Activated CD8-positive, alpha-beta memory T cell treated with anti-CD3 and anti-CD28 coated beads for 24 hours (primary cell): ENCODE measurements around the gene HOXC11.

Experiments
- DNase-seq: peaks from one replicate; pipeline ENCODE4 v3.0.0-alpha.2; 2020

HOXC11 gene

DNA sequence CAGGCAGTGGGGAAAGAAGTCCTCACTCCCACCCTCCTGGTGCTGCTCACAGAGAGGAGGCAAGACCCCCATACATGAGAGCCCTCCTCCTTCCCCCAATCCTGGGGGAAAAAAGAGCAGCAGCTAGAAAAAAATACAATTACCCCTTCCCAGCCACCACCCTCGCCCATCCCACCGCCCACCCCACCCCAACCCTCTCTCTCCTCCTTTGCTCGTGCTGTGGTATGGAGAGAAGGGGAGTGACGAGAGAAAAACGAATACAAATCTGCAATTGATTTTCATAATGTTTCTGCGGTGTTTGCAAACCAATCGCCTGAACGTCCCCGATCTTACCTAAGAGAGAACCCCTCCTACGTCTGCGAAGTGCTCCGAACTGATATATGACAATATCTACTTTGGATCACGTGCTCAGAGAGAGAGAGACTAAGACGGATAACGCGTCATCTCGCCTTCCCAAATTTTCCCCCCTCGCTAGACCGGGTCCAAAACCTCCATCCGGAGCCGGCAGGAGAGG, at the start of gene HOXC11:
Gene HOXC11, plus strand, starts transcription at position 405 of the 514 bp plus-strand sequence. CDS start 116 bp downstream, outside the sequence.
- no peak for DNase-seq

DNA sequence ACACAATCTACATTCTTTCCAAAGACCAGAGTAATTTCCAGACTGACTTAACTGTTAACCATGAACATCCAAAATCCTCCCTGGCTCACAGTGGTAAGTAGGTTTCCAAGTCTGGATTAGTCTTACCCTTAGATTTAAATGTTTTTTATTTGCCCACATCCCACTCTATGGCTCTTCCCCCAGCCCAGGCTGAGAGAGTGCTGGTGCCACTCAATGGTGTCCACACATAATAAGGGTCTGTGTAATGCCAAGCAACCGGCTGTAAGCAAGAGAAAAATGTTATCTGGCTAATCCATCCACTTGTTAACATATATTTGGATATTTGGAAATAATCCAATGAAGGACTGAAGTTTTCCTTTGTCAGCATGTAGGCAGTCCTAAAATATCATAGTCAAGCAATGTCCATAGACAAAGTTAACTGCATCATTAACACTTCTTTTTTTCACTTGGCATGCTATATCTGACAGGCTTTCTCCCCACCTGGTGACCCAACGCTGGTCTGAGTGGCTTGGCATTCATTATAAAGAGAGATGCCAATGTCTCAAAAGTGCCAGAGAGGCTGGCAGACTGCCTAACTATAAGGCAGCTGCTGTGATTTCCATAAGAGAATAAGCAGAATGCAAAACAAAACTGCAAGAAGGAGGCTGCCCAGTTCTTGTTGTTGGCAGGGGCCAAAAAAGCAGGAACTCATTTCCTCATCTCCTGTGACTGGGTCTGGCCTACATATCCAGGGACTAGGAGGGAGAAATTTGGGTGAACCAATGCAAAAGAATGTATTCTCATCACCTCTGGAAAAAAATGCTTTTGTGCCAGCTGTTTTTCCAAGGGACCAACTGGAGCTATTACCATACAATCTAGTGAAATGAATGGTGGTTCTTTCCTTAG, 48.2 kb upstream of the HOXC11 start:
- no peak for DNase-seq

DNA sequence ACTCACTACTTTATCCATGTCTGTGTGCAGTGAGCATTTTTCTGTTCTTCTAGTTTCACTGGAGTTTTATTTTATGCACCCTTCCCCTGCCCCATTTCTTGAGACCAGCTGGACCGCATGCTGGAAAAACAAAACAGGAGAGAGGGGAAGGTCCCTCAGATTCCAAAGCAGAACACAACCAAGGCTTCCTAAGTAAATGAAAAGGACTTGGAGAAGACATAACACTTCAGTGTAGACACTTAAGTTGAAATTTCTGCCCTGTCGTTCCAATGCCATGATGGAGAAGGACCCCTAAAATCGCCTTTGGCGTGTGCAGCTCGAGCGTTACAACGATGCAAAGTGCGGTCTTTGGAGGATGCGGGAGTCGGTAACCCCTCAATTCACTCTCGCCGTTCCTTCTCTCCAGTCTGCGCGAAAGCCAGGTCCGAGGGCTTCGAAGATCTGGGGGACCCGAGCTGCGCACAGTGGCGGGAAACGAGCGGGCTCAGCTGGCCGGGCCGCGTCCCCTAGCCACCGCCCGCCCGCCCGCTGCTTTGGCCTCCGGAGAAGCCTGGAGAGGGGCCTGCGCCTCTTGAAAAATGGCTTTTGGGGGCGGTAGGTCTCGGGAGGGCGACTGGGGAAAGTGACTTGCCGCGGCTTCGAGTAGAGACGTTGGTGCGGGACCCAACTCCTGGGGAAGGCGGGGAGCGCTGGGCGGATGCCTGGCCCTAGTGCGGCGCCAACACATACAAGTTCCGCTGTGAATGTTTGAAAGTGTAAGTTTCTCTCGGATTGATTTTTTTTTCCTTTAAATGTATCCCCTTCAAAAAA, 45.5 kb upstream of the HOXC11 start:
- DNase-seq: no peak

DNA sequence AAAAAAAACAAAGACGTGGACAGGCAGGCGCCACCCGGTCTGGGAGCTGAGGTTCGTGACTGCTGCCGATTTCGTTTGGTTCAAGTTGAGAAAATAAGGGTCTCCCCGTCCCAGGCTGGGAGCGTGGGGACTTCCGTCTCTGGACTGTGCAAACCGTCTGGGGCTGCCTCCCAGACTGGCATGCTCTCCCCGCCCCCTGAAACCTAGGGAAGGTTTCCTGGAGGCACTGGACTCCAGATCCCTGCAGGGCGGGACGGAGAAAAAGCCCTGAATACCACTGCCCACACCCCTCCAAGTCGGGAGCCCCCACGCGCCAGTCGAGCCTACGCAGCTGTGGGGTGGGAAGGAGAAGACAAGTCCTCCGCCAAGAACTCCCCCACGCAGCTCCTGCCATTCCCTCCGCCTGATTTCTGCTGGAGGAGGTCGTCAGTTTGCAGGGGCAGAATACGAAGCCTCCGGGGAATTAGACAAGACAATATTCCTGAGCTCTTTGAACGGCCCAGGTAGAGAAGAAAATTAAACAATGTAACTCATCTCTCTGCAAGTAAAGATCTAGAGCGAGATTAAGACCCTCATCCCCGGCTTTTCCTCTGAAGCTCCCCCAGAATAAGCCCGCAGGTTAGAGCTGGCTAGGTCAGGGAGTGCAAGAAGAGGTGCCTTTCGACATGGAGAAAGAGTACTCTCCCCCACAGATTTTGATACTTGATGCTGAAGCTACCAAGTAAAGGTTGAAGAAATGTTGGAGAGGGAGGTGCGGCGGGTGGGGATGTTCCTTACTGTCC, 44.7 kb upstream of the HOXC11 start:
- DNase-seq: no peak

DNA sequence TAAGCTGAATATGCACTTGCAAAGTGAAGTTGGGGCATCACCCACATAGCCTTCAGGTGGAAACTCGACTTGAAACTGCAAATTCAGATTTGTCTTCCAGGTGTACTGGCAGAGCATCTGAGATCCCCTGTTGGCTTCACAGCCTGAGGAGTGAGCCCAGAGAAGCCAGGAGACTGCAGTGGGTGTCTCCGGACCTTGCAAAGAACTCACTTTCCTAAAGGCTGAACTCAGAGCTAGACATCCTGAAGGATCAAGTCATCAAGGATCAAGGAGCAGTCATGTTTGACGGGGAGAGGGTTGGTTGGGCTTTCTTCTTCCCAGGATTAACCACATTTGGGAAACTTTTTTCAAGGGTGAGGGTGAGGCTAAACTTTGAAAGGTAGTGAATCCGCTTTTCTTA, 43.4 kb upstream of the HOXC11 start:
- no peak for DNase-seq

DNA sequence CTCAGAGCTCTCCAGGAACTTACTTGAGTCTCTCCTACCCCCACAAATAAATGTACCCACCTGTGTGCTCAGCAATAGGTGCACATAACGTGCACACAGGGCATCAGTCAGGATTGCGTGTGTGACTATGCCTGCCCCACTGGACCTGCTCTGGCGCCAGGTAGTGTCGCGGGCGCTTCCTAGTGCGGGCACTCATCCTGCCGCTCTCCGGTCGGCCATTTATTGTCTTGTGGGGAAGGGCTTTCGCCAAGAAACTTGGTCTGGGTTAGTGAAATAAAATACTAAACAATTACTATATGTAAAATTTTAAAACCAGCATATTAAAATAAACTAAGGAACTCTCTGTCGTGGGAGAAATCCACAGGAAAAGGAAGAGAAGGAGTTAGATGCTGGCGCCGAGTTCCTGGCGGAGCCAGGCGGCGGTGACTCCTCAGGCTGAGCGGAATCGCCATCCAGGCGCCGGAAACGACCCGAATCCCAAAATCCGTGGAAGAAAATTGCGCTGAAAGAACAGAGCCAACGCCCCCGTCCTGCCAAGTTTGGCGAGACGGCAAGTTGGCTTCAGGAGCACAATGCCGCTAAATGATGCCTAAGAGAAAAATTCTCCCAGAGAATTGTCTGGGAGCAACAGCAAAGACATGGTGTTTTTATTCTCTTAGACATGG, 42.2 kb upstream of the HOXC11 start:
- no peak for DNase-seq

DNA sequence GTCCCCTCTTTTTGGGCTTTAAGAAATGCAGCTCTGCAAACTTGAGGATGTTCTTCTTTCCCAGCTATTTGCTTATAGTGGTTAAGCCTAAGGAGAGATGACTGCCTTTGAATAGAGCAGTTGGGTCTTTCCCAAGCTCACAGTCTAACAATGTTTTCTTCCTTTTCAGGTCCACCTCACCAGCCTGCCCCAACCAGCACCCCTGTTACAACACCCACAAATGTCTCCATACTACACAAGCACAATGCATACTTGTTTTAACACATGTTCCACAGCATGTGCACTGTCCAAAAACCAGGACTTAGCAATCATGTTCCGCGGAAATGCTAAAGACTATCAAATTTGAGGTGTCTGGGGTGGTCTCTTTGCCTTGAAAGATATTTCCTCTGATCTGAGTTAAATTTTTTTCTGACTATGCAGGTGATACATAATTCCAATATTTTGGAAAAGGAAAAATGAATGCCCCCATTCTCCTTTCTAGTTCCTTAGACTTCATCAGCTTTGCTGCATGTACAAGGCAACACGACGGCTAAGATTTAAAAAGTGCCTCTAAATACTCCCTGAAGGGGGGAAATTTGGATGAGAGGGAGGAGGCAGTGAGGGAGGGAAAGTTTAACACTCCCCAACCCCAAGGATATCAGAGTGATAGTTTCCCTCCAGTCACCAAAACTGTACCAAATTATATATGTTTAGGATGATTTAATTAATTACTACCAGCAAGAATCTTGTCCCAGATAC, 40.9 kb upstream of the HOXC11 start:
- DNase-seq: no peak

DNA sequence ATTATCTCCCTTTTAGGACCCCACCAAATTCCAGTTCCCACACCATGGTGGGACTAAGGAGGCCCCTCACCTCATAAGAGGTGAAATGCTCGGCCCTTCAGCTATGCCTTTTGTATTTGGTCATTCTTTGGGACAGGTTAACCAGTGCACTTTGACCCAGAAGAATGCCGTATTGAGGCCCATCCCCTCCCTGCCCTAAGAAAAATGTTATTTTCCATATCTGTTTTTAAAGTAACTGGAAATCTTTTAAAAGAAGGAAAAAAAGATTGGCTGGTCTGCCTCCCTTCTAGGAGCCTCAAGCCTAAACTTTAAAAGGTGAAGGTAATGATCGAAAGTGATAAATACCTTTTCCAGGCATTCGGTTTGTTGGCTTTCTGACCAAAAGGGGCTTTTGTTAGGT, 40.0 kb upstream of the HOXC11 start:
- no peak for DNase-seq

DNA sequence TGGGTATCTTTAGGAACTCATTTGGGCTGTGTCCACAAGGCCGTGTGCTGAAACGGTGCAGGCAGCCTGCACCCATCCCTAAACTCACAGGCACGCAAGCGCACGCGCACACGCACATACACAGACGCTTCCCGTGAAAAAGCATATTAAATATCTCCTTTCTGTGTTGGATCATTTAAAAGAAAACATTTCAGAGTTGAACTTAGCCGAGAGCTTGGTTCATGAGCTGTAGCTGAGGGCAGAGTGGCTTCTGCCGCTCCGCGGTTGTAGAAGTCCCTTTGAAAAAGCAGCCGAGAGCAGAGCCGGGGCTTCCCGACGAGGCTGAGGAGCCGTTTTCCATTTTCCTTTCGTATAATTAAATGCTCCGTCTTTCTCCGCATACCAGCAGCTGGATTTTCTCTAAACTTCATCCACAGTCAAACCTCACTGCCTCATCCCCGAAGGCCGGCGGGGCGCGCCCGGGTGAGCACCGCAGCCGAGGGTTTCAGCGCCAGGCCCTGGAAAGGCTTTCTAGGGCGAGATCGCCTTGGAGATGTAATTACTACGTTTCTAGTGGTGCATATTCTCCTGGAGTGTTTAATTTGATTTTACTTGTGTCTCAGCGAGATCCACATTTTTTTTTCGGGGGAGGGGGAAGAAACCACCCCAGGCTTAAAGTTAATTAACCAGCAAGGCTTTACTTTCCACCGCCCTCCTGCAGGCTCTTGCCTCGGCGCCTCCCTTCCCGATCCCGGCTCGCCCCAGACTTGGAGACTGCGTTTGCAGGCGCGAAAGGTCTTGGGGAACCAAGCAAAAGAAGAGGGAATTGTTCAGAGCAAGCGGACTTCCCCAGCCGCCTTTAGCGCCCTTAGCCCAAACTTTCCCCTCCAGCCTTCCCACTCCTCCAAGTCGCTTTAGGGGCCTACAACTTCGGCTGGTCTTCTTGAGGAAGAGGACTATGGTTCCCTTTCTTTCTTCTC, 37.3 kb upstream of the HOXC11 start:
- no peak for DNase-seq

DNA sequence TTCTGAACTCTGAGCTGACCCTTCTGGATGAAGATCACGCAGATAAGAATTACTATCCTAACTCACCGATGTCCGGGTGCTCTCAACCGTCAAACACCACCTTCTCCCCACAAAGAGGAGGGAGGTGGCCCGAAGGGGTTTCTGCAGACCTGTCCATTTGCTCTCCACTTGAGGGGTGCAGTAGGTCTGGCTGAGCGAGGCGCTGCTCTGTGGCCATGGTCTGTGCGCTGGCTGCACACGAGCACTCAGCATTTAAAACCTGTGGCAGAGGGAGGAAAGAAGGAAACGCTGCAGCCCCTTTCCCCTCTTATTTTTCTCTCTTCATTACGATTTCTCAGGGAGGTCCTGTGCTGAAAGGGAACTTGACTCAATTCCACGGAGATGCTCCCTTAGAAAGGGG, 35.8 kb upstream of the HOXC11 start:
- DNase-seq: no peak

DNA sequence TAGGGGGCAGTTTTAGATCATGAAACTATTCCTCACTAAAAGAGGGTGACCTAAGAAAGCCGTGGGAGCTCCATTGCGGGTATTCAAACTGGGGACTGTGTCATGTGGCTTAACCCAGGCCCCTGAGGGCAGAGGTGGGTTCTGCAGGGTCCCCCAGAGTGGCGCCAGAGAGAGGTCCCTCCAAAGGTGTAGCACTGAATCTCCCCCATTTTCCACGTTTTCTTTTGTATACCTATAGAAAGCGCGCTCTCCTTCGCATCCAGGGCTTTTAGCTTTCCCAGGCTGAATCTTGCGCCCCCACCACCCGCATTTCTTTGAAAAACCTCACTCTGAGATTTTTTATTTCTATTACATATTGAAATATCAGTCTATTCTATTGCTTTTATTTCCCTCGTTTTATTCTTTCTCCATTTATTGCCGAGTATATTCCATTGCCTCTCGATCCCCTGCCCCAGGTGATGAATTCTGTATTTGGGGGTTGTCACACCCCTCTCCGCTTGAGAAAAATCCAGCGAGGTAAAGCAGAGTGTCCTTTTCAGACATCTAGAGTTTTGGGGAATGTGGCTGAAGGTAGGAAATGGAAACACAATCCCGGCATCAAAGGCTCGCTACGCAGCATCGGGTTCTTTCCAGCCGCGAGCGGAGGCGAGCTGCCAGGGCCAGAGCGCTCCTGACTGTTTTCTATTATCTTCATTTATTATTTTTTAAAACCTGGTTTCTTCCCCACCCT, 35.2 kb upstream of the HOXC11 start:
- DNase-seq: no peak

DNA sequence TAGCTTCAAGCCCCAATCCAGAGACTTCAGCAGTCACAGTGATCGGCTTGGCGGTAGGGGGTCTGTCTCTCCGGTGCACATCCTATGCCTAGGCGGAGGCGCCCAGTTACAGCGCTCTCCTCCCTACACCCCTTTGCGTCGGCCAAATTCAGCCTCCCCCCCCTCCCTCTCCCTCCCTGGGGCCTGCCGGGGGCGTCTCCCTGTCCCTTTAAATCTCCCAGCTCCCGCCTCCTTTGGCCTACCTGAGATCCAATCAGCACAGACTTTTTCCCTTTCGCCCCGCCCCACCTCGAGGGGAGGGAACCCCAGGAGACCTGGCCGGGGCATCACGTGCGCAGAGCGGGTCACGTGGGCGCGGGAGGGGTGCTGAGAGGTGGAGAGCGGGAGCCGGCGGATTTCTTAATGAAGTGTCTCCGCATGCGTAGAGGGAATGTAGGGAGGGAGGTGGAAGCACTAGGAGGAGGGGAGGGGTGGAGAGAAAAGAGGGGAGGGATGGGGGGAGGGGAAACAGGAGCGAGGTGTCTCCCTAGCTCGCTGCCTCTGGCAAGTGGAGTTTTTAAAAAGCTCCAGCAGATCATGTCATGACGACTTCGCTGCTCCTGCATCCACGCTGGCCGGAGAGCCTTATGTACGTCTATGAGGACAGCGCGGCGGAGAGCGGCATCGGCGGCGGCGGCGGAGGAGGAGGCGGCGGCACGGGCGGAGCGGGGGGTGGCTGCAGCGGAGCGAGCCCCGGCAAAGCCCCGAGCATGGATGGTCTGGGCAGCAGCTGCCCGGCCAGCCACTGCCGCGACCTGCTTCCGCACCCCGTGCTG, 34.4 kb upstream of the HOXC11 start, which contains the start of gene HOXC13:
Gene HOXC13, plus strand, starts transcription at position 506 of the 815 bp plus-strand sequence. Its CDS starts 76 bp downstream, at position 582.
- no peak for DNase-seq

DNA sequence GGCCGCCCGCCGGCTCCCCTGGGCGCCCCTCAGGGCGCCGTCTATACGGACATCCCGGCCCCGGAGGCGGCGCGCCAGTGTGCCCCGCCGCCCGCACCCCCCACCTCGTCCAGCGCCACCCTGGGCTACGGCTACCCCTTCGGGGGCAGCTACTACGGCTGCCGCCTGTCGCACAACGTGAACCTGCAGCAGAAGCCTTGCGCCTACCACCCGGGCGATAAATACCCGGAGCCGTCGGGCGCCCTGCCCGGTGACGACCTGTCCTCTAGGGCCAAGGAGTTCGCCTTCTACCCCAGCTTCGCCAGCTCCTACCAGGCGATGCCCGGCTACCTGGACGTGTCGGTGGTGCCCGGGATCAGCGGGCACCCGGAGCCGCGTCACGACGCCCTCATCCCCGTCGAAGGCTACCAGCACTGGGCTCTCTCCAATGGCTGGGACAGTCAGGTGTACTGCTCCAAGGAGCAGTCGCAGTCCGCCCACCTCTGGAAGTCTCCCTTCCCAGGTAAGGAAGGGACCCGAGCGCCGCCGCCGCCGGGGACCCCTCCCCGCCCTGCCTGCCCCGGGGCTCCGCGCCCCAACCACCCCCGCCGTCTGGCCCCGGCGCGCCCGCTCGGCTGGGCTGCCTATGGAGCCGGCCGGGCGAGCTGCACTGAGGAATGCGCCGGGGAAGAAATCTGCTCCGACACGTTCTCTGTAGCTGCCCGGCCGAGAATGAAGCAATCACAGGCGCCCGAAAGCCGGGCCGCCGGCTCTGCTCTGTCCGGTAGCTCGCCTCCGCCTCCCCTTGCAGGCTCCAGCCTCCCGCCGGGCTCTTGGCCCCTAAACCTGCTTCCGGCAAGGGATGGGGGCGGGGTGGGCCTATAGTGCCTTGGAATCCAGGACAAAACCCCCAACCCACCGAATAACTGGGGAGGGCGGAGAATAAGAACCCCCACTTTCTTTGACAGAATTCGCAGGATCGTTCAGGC, 33.5 kb upstream of the HOXC11 start:
- DNase-seq: no peak

DNA sequence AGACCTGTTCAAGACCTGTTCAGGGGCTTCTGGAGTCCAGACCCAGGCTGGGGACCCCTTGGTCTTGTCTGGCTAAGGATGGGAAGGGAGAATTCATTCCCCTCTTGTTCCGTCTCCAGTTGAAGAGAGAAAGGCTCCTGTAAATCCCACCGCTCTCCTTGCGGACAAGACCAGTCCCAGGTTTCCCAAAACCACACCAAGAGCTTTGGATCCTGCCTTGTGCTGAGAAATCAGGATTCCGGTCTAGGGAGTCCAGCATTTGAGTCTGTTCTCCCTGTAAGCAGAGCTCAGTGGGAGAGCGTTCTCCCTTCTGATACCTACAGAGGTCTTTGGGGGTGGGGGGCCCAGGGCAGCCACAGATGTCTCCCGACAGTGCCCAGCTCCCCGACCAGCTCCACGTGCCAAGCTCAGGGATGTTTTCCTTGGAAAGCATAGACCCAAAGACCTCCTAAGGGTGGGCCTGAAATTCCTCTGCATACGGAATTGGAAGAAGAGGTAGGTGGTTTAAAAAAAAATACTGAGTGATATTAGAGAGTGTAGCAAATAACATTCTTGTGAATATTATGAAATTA, 32.4 kb upstream of the HOXC11 start:
- no peak for DNase-seq

DNA sequence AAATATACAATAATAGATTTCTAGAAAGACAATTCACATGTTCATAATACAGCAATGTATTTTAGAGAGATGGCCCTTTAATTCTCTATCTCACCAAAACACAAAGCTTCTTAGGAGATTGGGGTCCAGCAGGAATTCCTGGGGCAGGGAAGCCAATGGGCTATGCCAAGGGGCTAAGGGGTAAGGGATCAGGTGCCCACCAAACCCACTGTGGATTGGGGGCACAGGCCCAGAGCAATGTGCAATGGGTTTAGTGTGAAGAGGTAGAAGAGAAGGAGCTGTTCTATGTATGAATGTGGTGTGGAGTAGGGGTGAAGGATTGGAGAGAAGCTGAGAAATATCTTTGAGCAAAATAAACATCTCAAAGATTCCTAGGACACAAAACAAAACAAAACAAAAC, 31.7 kb upstream of the HOXC11 start:
- DNase-seq: no peak

DNA sequence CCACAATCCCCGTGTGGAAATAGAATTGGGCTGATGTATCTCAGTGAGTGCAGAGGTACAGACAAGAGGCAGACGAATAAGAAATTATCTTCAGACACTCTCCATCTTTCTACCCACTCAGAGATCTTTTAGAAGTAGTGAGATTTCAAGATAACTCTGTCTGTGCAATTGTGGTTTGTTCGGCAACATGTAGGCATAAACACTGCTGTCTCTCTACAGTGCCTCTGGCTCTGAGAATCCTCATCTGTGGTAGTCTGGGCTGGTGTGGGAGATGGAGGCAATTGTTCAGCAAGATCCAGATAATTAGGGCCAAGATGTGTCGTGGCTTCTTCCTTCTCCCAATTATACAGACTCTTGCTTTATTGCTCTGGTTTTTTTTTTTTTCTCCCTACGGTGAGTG, 31.2 kb upstream of the HOXC11 start:
- DNase-seq: no peak

DNA sequence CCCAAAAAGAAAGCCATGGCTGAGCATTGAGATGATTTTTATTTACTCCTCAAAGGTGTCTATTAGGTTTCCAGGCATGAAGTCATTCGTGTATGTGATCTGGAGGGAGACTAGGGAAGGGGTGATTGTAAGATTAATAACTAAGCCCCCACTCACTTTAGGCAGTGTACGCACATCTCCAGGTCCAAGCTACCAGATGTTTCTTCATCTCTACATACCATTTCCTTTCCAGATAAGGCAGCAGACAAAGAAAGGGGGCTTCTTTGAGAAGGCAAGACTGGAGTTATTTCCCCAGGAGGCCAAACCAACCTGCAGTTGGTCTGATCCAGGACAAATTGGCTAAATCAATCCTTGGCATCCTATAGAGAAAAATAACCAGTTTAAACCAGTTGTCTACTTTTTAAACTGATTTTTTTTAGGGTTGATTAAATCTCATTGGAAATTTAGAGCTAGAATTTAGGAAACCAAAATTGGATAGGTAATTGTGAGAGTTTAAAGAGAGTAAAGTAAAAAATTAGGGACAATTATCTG, 30.4 kb upstream of the HOXC11 start:
- DNase-seq: no peak
